Measurements from ENCODE around the gene VMP1. TPM values are rescaled to one million over a fixed set of nuclear protein-coding genes. Genes with fewer than 3 reads are reported as not detected.

VMP1 gene
- total and polyA plus RNA-seq, 2 of the 13 experiments (the other 11 are each of a cell fraction or from before 2014, with no cell fraction given) = 186 to 271 TPM

DNA sequence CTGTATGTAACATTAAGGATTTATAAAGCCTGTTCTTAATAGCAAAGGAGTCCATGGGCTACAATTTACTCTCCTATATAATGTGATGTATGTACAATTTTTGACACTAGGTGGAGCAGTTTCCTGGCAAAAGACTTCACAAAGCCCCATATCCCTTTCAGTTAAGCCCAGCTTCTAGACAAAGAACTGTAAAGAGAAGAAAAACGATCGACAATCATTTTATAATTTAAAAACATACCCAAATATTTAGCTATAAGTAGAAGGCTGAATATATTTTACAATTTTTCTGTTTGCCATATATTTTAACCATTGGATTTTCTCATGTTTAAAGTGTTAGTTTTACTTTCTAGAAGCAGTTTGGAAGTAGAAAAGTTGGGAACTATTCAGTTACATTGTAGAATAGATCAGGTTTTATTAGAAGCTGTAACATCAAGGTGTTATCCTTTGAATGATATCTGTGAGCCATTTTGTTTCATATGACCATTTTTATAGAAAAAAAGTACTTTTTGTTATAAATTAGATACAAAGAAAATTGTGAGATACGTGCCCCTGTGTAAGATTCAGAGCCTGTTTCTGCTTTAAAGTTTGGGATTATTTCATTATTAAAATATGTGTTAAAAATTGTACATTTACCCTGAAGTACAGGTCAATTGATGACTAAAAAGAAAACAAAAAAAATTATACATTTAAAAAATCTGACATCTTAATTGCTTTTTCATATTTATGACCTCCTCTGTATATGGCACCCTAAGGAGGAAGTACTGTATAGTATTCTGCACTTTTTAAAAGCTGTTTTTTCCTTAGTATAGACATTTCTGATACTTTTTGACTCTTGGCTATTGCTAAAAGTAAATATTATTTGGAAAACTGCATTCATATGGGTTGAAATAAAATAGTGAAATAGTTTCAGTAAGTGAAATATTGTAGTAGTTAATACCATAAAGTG lies 46.3 kb downstream of the VMP1 start (continued):
- TF ChIP-seq GTF2F1 (IDR thresholded peaks at IDR 0.05; ENCODE audit: low read length) = no peak
- peak; percentile 66; the same call in 1 of the 2 replicates for TF ChIP-seq MIER3 (CRISPR knock-in tag; IDR thresholded peaks at IDR 0.05; ENCODE audit: borderline replicate concordance)
- no peak for TF ChIP-seq KLF12 (CRISPR knock-in tag; IDR thresholded peaks at IDR 0.05; ENCODE audit: borderline replicate concordance)
- TF ChIP-seq RFX5 (IDR thresholded peaks at IDR 0.05; ENCODE audit: low read depth, low read length) = no peak
- no peak for TF ChIP-seq SKI (IDR thresholded peaks at IDR 0.05; ENCODE audit: partially characterized antibody)
- no peak for TF ChIP-seq FOSL1 (CRISPR knock-in tag; IDR thresholded peaks at IDR 0.05; ENCODE audit: borderline replicate concordance)
- no peak for TF ChIP-seq ZNF431 (CRISPR knock-in tag; IDR thresholded peaks at IDR 0.05; ENCODE audit: borderline replicate concordance, low read depth)
- no peak for TF ChIP-seq ZNF460 (CRISPR knock-in tag; IDR thresholded peaks at IDR 0.05; ENCODE audit: borderline replicate concordance)
- TF ChIP-seq, protein P1, sequence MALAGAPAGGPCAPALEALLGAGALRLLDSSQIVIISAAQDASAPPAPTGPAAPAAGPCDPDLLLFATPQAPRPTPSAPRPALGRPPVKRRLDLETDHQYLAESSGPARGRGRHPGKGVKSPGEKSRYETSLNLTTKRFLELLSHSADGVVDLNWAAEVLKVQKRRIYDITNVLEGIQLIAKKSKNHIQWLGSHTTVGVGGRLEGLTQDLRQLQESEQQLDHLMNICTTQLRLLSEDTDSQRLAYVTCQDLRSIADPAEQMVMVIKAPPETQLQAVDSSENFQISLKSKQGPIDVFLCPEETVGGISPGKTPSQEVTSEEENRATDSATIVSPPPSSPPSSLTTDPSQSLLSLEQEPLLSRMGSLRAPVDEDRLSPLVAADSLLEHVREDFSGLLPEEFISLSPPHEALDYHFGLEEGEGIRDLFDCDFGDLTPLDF (CRISPR knock-in tag; IDR thresholded peaks at IDR 0.05) = no peak
- no peak for TF ChIP-seq ZNF331 (CRISPR knock-in tag; IDR thresholded peaks at IDR 0.05)
- TF ChIP-seq FOXA1 (IDR thresholded peaks at IDR 0.05) = no peak
- TF ChIP-seq FOXA1 (CRISPR knock-in tag; IDR thresholded peaks at IDR 0.05) = no peak
- no peak for TF ChIP-seq ZNF446 (CRISPR knock-in tag; IDR thresholded peaks at IDR 0.05)
- TF ChIP-seq CHCHD3 (CRISPR knock-in tag; IDR thresholded peaks at IDR 0.05) = no peak
- peak; percentile 42; the same call in 1 of the 2 replicates for TF ChIP-seq KAT8 (CRISPR knock-in tag; IDR thresholded peaks at IDR 0.05)
